ENCODE measurements around the gene TBRG1.

DNA sequence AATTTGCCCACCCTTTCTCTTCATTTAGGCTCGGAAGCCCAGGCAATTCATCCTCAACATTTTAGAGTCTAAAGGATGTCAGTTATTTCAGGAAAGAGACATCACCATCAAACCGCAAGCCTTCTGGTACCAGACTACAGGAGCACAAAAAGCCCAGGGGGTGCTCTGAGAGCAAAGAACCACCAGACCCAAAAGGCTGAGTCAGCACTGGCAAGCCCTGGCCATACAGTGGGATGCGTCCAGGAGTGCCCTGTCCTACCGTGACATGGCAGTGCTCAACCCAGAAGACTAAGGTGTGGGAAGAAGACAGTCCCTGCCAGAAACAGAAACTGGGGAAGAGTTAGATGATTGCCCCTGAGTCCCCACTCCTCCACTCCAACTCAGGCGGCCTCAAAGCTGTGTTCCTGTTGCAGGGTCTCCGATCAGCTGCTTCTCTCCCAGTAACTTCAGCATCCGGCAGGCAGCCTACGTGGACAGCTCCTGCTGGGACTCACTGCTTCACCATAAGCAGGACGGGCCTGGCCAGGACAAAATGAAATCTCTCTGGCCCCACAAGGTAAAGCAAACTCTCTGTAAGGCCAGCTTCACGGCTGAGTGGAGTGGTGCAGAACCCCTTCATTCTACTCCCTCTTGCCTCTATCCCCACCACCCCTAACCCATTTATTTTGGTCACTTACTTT is 10.0 kb upstream of the TBRG1 start:
- no peak for TF ChIP-seq ZFX (IDR thresholded peaks at IDR 0.05; ENCODE audit: borderline replicate concordance)
- TF ChIP-seq, protein P1, sequence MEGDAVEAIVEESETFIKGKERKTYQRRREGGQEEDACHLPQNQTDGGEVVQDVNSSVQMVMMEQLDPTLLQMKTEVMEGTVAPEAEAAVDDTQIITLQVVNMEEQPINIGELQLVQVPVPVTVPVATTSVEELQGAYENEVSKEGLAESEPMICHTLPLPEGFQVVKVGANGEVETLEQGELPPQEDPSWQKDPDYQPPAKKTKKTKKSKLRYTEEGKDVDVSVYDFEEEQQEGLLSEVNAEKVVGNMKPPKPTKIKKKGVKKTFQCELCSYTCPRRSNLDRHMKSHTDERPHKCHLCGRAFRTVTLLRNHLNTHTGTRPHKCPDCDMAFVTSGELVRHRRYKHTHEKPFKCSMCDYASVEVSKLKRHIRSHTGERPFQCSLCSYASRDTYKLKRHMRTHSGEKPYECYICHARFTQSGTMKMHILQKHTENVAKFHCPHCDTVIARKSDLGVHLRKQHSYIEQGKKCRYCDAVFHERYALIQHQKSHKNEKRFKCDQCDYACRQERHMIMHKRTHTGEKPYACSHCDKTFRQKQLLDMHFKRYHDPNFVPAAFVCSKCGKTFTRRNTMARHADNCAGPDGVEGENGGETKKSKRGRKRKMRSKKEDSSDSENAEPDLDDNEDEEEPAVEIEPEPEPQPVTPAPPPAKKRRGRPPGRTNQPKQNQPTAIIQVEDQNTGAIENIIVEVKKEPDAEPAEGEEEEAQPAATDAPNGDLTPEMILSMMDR (IDR thresholded peaks at IDR 0.05) = no peak
